HG03460 (cell line): ENCODE data around the gene SP110.
"Not testable (repeated sequence)": the region's sequence is repeated elsewhere in the genome, so short reads cannot be mapped to it uniquely, and the experiment has no call there.

Experiments used
- ATAC-seq: cut with Tn5 transposase; IDR thresholded peaks from one replicate; pipeline ENCODE4 v1.9.1; 2021; ENCODE audit not compliant: unreplicated experiment

SP110 gene

DNA sequence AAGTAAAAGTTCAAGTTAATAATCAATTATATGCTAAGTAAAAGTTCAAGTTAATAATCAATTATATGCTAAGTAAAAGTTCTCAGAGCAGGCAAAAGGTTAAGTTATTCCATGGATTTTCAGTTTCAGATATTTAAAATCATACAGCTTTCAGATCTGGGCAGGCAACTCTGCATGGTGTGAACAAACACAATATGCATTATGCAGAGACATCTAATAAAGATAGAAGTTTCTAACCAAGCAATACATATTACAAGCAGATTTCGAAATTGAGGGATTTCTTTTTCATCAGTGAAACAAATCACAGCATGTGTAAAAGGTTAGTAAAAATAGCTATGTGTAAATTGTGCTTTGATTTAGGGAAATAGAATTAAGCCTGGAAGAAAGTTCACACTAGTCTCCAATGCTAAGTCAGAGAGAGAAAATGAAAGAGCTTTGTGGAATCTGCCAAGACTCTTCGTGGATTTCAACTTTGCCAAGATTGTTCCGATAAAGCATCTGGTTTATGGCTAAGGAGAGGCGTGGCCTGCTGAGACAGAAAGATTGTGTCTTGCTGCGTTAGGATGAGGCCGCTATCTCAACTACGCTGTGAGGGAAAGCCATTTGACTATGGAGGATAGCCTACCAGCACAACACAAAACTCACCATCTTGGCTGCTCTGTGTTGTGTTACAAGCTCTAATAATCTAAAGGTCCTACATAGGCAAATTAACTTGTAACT lies 91.0 kb downstream of the SP110 start:
- no peak for ATAC-seq

- ATAC-seq = no peak
Measured at GRCh38 chr2:230127195-230127594, 92.6 kb downstream of the SP110 start.

GRCh38 chr2:230124757-230125431 lies 94.9 kb downstream of the SP110 start:
- peak; percentile 93 for ATAC-seq

DNA sequence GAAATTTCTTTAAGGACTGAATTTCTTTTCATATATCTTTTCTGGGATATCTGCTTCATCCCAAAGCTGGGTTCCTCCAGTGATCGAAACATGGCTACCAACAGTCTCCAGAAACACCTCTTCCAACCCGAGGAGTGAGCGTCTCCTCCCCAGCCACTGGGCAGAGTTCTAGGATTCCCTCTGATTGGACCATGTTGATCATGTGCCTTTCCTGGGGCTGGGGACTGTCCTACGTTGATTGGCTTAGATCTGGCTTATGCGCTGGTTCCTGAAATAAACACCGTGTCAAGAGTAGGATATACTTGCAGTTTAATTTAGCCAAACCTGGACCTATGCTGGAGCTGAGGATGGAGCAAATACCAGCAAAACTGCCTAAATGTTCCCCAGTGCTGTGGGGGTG lies 95.5 kb downstream of the SP110 start:
- no peak for ATAC-seq

DNA sequence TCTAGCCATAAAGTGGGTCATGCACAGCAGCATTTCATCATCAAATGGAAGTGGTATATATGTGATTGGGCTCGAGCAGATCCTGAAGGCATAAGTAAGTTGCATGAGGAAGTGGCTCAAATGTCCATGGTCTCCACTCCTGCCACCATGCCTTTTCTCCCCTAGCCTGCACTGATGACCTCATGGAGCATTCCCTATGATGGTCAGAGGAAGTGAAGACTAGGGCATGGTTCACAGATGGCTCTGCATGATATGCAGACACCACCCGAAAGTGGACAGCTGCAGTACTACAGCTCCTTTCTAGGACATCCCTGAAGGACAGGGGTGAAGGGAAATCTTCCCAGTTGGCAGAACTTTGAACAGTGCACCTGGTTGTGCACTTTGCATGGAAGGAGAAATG lies 99.4 kb downstream of the SP110 start:
- ATAC-seq = not testable (repeated sequence)

DNA sequence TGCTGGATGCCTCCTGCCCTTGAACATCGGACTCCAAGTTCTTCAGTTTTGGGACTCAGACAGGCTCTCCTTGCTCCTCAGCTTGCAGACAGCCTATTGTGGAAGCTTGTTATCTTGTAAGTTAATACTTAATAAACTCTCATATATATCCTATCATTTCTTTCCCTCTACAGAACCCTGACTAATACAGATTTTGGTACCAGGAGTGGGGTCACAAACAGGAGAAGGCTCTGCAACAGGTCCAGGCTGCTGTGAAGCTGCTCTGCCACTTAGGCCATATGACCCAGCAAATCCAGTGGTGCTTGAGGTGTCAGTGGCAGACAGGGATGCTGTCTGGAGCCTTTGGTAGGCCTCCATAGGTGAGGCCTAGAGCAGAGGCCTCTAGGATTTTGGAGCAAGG lies 100.0 kb downstream of the SP110 start:
- ATAC-seq = not testable (repeated sequence)
